ENCODE data around the gene IL9. TPM values are rescaled to one million over a fixed set of nuclear protein-coding genes. Genes with fewer than 3 reads are reported as not detected.

IL9 gene
- total RNA-seq, 2 experiments from 2014 or later: not detected

GRCh38 chr5:135877570-135878155 is 18.0 kb downstream of the IL9 start:
- Mint-ChIP-seq H3K4me3 (no peak overlapping the region), H3K9me3 (no peaks in the 10 kb centered on the region)
- CTCF ChIA-PET: no interaction called here

GRCh38 chr5:135876146-135876545 is 19.5 kb downstream of the IL9 start:
- CTCF ChIA-PET: no interaction called here
- H3K27ac Mint-ChIP-seq: no peak overlapping the region
- H3K4me3 Mint-ChIP-seq: no peak overlapping the region
- no peaks in the 10 kb centered on the region for H3K4me1 Mint-ChIP-seq (ENCODE audit: low read depth)
- no peak for DNase-seq
- H3K36me3 Mint-ChIP-seq (ENCODE audit: low read depth): no peaks in the 10 kb centered on the region
- no peaks in the 10 kb centered on the region for H3K9me3 Mint-ChIP-seq
- H3K27me3 Mint-ChIP-seq (ENCODE audit: low read depth): peaks cover 12% of the 10 kb centered on the region
- intact Hi-C loops (cut with micrococcal nuclease): no loop called here

More at GRCh38 chr5:135877570-135878155, 18.0 kb downstream of the IL9 start:
- DNase-seq: no peak
- Mint-ChIP-seq H3K4me1 (ENCODE audit: low read depth) (no peaks in the 10 kb centered on the region), H3K36me3 (ENCODE audit: low read depth) (no peaks in the 10 kb centered on the region), H3K27ac (no peak overlapping the region), H3K27me3 (ENCODE audit: low read depth) (peaks cover 12% of the 10 kb centered on the region)
- intact Hi-C loops (cut with micrococcal nuclease): no loop called here

GRCh38 chr5:135875567-135875966 is 20.1 kb downstream of the IL9 start:
- Mint-ChIP-seq H3K9me3 (no peaks in the 10 kb centered on the region), H3K36me3 (ENCODE audit: low read depth) (no peaks in the 10 kb centered on the region), H3K4me1 (ENCODE audit: low read depth) (no peaks in the 10 kb centered on the region), H3K27me3 (ENCODE audit: low read depth) (peaks cover 8% of the 10 kb centered on the region), H3K27ac (no peak overlapping the region), H3K4me3 (no peak overlapping the region)
- no peak for DNase-seq
- CTCF ChIA-PET: no interaction called here
- intact Hi-C loops (cut with micrococcal nuclease): no loop called here

GRCh38 chr5:135874461-135874860 is 21.2 kb downstream of the IL9 start:
- intact Hi-C loops (cut with micrococcal nuclease): no loop called here
- H3K36me3 Mint-ChIP-seq (ENCODE audit: low read depth): no peaks in the 10 kb centered on the region
- no peaks in the 10 kb centered on the region for H3K4me1 Mint-ChIP-seq (ENCODE audit: low read depth)
- no peaks in the 10 kb centered on the region for H3K9me3 Mint-ChIP-seq
- CTCF ChIA-PET: no interaction called here
- no peak for DNase-seq
- peaks cover 4% of the 10 kb centered on the region for H3K27me3 Mint-ChIP-seq (ENCODE audit: low read depth)
- H3K27ac Mint-ChIP-seq: no peak overlapping the region
- no peak overlapping the region for H3K4me3 Mint-ChIP-seq

GRCh38 chr5:135873831-135874230 is 21.8 kb downstream of the IL9 start:
- Mint-ChIP-seq H3K9me3 (no peaks in the 10 kb centered on the region), H3K27me3 (ENCODE audit: low read depth) (peaks cover 4% of the 10 kb centered on the region), H3K27ac (no peak overlapping the region), H3K4me1 (ENCODE audit: low read depth) (no peaks in the 10 kb centered on the region), H3K4me3 (no peak overlapping the region), H3K36me3 (ENCODE audit: low read depth) (no peaks in the 10 kb centered on the region)
- no peak for DNase-seq
- intact Hi-C loops (cut with micrococcal nuclease): no loop called here
- CTCF ChIA-PET: interaction anchor here (0.6 kb wide), 1 partner anchor 17 kb away, joined by 3 read pairs; no protein-coding TSS in a partner anchor

GRCh38 chr5:135871268-135871915 is 24.2 kb downstream of the IL9 start:
- DNase-seq: no peak
- intact Hi-C loops (cut with micrococcal nuclease): no loop called here
- H3K27me3 Mint-ChIP-seq (ENCODE audit: low read depth): no peaks in the 10 kb centered on the region
- no peaks in the 10 kb centered on the region for H3K36me3 Mint-ChIP-seq (ENCODE audit: low read depth)
- H3K4me1 Mint-ChIP-seq (ENCODE audit: low read depth): no peaks in the 10 kb centered on the region
- CTCF ChIA-PET: no interaction called here
- H3K27ac Mint-ChIP-seq: no peak overlapping the region
- H3K9me3 Mint-ChIP-seq: no peaks in the 10 kb centered on the region
- no peak overlapping the region for H3K4me3 Mint-ChIP-seq

GRCh38 chr5:135869935-135870334 is 25.7 kb downstream of the IL9 start:
- Mint-ChIP-seq H3K27ac (no peak overlapping the region), H3K36me3 (ENCODE audit: low read depth) (no peaks in the 10 kb centered on the region), H3K9me3 (no peaks in the 10 kb centered on the region), H3K4me3 (no peak overlapping the region), H3K4me1 (ENCODE audit: low read depth) (no peaks in the 10 kb centered on the region), H3K27me3 (ENCODE audit: low read depth) (no peaks in the 10 kb centered on the region)
- no peak for DNase-seq
- intact Hi-C loops (cut with micrococcal nuclease): no loop called here
- CTCF ChIA-PET: no interaction called here

GRCh38 chr5:135869276-135869675 is 26.4 kb downstream of the IL9 start:
- intact Hi-C loops (cut with micrococcal nuclease): no loop called here
- Mint-ChIP-seq H3K27me3 (ENCODE audit: low read depth) (no peaks in the 10 kb centered on the region), H3K4me3 (no peak overlapping the region), H3K9me3 (no peaks in the 10 kb centered on the region), H3K36me3 (ENCODE audit: low read depth) (no peaks in the 10 kb centered on the region), H3K4me1 (ENCODE audit: low read depth) (no peaks in the 10 kb centered on the region), H3K27ac (no peak overlapping the region)
- DNase-seq: no peak
- CTCF ChIA-PET: interaction anchor here (0.6 to 0.7 kb wide), 2 partner anchors 17 to 108 kb away, joined by 3 read pairs; no protein-coding TSS in a partner anchor

GRCh38 chr5:135868681-135869080 is 27.0 kb downstream of the IL9 start:
- CTCF ChIA-PET: interaction anchor here (0.7 kb wide), 1 partner anchor 18 kb away, joined by 3 read pairs; no protein-coding TSS in a partner anchor
- no peak overlapping the region for H3K27ac Mint-ChIP-seq

GRCh38 chr5:135867599-135867998 is 28.0 kb downstream of the IL9 start:
- no peak for DNase-seq

More at GRCh38 chr5:135868681-135869080, 27.0 kb downstream of the IL9 start:
- Mint-ChIP-seq H3K4me3 (no peak overlapping the region), H3K36me3 (ENCODE audit: low read depth) (no peaks in the 10 kb centered on the region), H3K9me3 (no peaks in the 10 kb centered on the region), H3K4me1 (ENCODE audit: low read depth) (no peaks in the 10 kb centered on the region), H3K27me3 (ENCODE audit: low read depth) (no peaks in the 10 kb centered on the region)
- intact Hi-C loops (cut with micrococcal nuclease): no loop called here
- DNase-seq: no peak

GRCh38 chr5:135866016-135866415 is 29.6 kb downstream of the IL9 start:
- no peak for DNase-seq
- no peak overlapping the region for H3K27ac Mint-ChIP-seq
- no peaks in the 10 kb centered on the region for H3K9me3 Mint-ChIP-seq
- intact Hi-C loops (cut with micrococcal nuclease): no loop called here
- no peaks in the 10 kb centered on the region for H3K36me3 Mint-ChIP-seq (ENCODE audit: low read depth)
- no peaks in the 10 kb centered on the region for H3K27me3 Mint-ChIP-seq (ENCODE audit: low read depth)
- H3K4me3 Mint-ChIP-seq: no peak overlapping the region
- CTCF ChIA-PET: no interaction called here
- H3K4me1 Mint-ChIP-seq (ENCODE audit: low read depth): no peaks in the 10 kb centered on the region

More at GRCh38 chr5:135867599-135867998, 28.0 kb downstream of the IL9 start:
- intact Hi-C loops (cut with micrococcal nuclease): no loop called here
- Mint-ChIP-seq H3K27me3 (ENCODE audit: low read depth) (no peaks in the 10 kb centered on the region), H3K36me3 (ENCODE audit: low read depth) (no peaks in the 10 kb centered on the region), H3K4me3 (no peak overlapping the region), H3K9me3 (no peaks in the 10 kb centered on the region), H3K27ac (no peak overlapping the region), H3K4me1 (ENCODE audit: low read depth) (no peaks in the 10 kb centered on the region)
- CTCF ChIA-PET: interaction anchor here (0.5 kb wide), 1 partner anchor 356 kb away, joined by 4 read pairs; no protein-coding TSS in a partner anchor

- H3K36me3 Mint-ChIP-seq (ENCODE audit: low read depth): no peaks in the 10 kb centered on the region
- intact Hi-C loops (cut with micrococcal nuclease): no loop called here
- DNase-seq: no peak
- no peak overlapping the region for H3K27ac Mint-ChIP-seq
- H3K4me1 Mint-ChIP-seq (ENCODE audit: low read depth): no peaks in the 10 kb centered on the region
- no peak overlapping the region for H3K4me3 Mint-ChIP-seq
- H3K9me3 Mint-ChIP-seq: no peaks in the 10 kb centered on the region
- CTCF ChIA-PET: no interaction called here
- H3K27me3 Mint-ChIP-seq (ENCODE audit: low read depth): no peaks in the 10 kb centered on the region
Observed at GRCh38 chr5:135864503-135865435, 30.9 kb downstream of the IL9 start.
